ENCODE measurements around the gene NPVF. TPM values are rescaled to one million over a fixed set of nuclear protein-coding genes. Genes with fewer than 3 reads are reported as not detected.

NPVF gene
- total and polyA plus RNA-seq, 5 donors: not detected

- H3K4me3 ChIP-seq (ENCODE audit: low read length): no peak overlapping the region
- no peaks in the 10 kb centered on the region for H3K9me3 ChIP-seq (ENCODE audit: control insufficient read depth, low read length)
- DNase-seq (no peak), ATAC-seq (no peak)
- H3K4me1 ChIP-seq (ENCODE audit: control insufficient read depth, insufficient read depth, low read length): no peaks in the 10 kb centered on the region
- intact Hi-C loops (cut with DNase I): no loop called here
- H3K27ac ChIP-seq (ENCODE audit: low read length): no peak overlapping the region
- WGBS: 47% methylated on average over 4 of the region's 4 CpGs
- no peaks in the 10 kb centered on the region for H3K27me3 ChIP-seq (ENCODE audit: control insufficient read depth, insufficient read depth)
Measured at GRCh38 chr7:25234336-25234735, 6.0 kb upstream of the NPVF start.

GRCh38 chr7:25223206-25223605 lies 5.1 kb downstream of the NPVF start:
- H3K9me3 ChIP-seq (ENCODE audit: control insufficient read depth, low read length): no peaks in the 10 kb centered on the region
- no peak for DNase-seq
- ATAC-seq: no peak
- H3K4me3 ChIP-seq (ENCODE audit: low read length): no peak overlapping the region
- 89% methylated on average over 3 of the region's 3 CpGs for WGBS
- no peak overlapping the region for H3K27ac ChIP-seq (ENCODE audit: low read length)
- H3K4me1 ChIP-seq (ENCODE audit: control insufficient read depth, insufficient read depth, low read length): no peaks in the 10 kb centered on the region
- intact Hi-C loops (cut with DNase I): no loop called here
- H3K27me3 ChIP-seq (ENCODE audit: control insufficient read depth, insufficient read depth): no peaks in the 10 kb centered on the region

GRCh38 chr7:25222666-25223065 lies 5.6 kb downstream of the NPVF start:
- Histone ChIP-seq H3K4me1 (ENCODE audit: control insufficient read depth, insufficient read depth, low read length) (no peaks in the 10 kb centered on the region), H3K4me3 (ENCODE audit: low read length) (no peak overlapping the region), H3K9me3 (ENCODE audit: control insufficient read depth, low read length) (no peaks in the 10 kb centered on the region), H3K27me3 (ENCODE audit: control insufficient read depth, insufficient read depth) (no peaks in the 10 kb centered on the region), H3K27ac (ENCODE audit: low read length) (no peak overlapping the region)
- no peak for DNase-seq
- 84% methylated on average over 5 of the region's 5 CpGs for WGBS
- ATAC-seq: no peak
- intact Hi-C loops (cut with DNase I): no loop called here

- 93% methylated on average over 2 of the region's 2 CpGs for WGBS
- Histone ChIP-seq H3K4me1 (ENCODE audit: control insufficient read depth, insufficient read depth, low read length) (no peaks in the 10 kb centered on the region), H3K27me3 (ENCODE audit: control insufficient read depth, insufficient read depth) (no peaks in the 10 kb centered on the region), H3K9me3 (ENCODE audit: control insufficient read depth, low read length) (no peaks in the 10 kb centered on the region), H3K4me3 (ENCODE audit: low read length) (no peak overlapping the region), H3K27ac (ENCODE audit: low read length) (no peak overlapping the region)
- intact Hi-C loops (cut with DNase I): no loop called here
- DNase-seq (no peak), ATAC-seq (no peak)
Measured at GRCh38 chr7:25221009-25221408, 7.3 kb downstream of the NPVF start.

GRCh38 chr7:25218191-25218590 lies 10.1 kb downstream of the NPVF start:
- DNase-seq: no peak
- no peaks in the 10 kb centered on the region for H3K27me3 ChIP-seq (ENCODE audit: control insufficient read depth, insufficient read depth)
- intact Hi-C loops (cut with DNase I): no loop called here
- WGBS: 92% methylated on average over 3 of the region's 3 CpGs
- no peaks in the 10 kb centered on the region for H3K4me1 ChIP-seq (ENCODE audit: control insufficient read depth, insufficient read depth, low read length)
- H3K27ac ChIP-seq (ENCODE audit: low read length): no peak overlapping the region
- ATAC-seq: no peak
- H3K9me3 ChIP-seq (ENCODE audit: control insufficient read depth, low read length): no peaks in the 10 kb centered on the region
- no peak overlapping the region for H3K4me3 ChIP-seq (ENCODE audit: low read length)

GRCh38 chr7:25216837-25217236 lies 11.4 kb downstream of the NPVF start:
- Histone ChIP-seq H3K27ac (ENCODE audit: low read length) (no peak overlapping the region), H3K4me1 (ENCODE audit: control insufficient read depth, insufficient read depth, low read length) (no peaks in the 10 kb centered on the region), H3K9me3 (ENCODE audit: control insufficient read depth, low read length) (no peaks in the 10 kb centered on the region), H3K4me3 (ENCODE audit: low read length) (no peak overlapping the region), H3K27me3 (ENCODE audit: control insufficient read depth, insufficient read depth) (no peaks in the 10 kb centered on the region)
- 6% methylated on average over 2 of the region's 2 CpGs for WGBS
- ATAC-seq: peak in 1 of 2 donors; percentile 36
- no peak for DNase-seq
- intact Hi-C loops (cut with DNase I): no loop called here

- ATAC-seq (no peak), DNase-seq (no peak)
- WGBS: 62% methylated on average over 8 of the region's 8 CpGs
- Histone ChIP-seq H3K27ac (ENCODE audit: low read length) (no peak overlapping the region), H3K4me3 (ENCODE audit: low read length) (no peak overlapping the region), H3K4me1 (ENCODE audit: control insufficient read depth, insufficient read depth, low read length) (no peaks in the 10 kb centered on the region), H3K9me3 (ENCODE audit: control insufficient read depth, low read length) (no peaks in the 10 kb centered on the region), H3K27me3 (ENCODE audit: control insufficient read depth, insufficient read depth) (no peaks in the 10 kb centered on the region)
- intact Hi-C loops (cut with DNase I): no loop called here
Measured at GRCh38 chr7:25215694-25216335, 12.5 kb downstream of the NPVF start.

GRCh38 chr7:25208525-25209221 lies 19.6 kb downstream of the NPVF start:
- intact Hi-C loops (cut with DNase I): no loop called here
- 77% methylated on average over 1 of the region's 1 CpG for WGBS

GRCh38 chr7:25207887-25208286 lies 20.4 kb downstream of the NPVF start:
- Histone ChIP-seq H3K4me3 (ENCODE audit: low read length) (no peak overlapping the region), H3K9me3 (ENCODE audit: control insufficient read depth, low read length) (no peaks in the 10 kb centered on the region), H3K27me3 (ENCODE audit: control insufficient read depth, insufficient read depth) (no peaks in the 10 kb centered on the region), H3K4me1 (ENCODE audit: control insufficient read depth, insufficient read depth, low read length) (no peaks in the 10 kb centered on the region), H3K27ac (ENCODE audit: low read length) (no peak overlapping the region)
- ATAC-seq (no peak), DNase-seq (no peak)
- 87% methylated on average over 3 of the region's 3 CpGs for WGBS
- intact Hi-C loops (cut with DNase I): no loop called here

More at GRCh38 chr7:25208525-25209221, 19.6 kb downstream of the NPVF start:
- no peaks in the 10 kb centered on the region for H3K4me1 ChIP-seq (ENCODE audit: control insufficient read depth, insufficient read depth, low read length)
- H3K27me3 ChIP-seq (ENCODE audit: control insufficient read depth, insufficient read depth): no peaks in the 10 kb centered on the region
- ATAC-seq: no peak
- no peak overlapping the region for H3K4me3 ChIP-seq (ENCODE audit: low read length)
- DNase-seq: no peak
- no peak overlapping the region for H3K27ac ChIP-seq (ENCODE audit: low read length)
- H3K9me3 ChIP-seq (ENCODE audit: control insufficient read depth, low read length): no peaks in the 10 kb centered on the region

- WGBS: 81% methylated on average over 3 of the region's 3 CpGs
- intact Hi-C loops (cut with DNase I): no loop called here
- Histone ChIP-seq H3K4me3 (ENCODE audit: low read length) (no peak overlapping the region), H3K9me3 (ENCODE audit: control insufficient read depth, low read length) (no peaks in the 10 kb centered on the region), H3K27ac (ENCODE audit: low read length) (no peak overlapping the region), H3K4me1 (ENCODE audit: control insufficient read depth, insufficient read depth, low read length) (no peaks in the 10 kb centered on the region), H3K27me3 (ENCODE audit: control insufficient read depth, insufficient read depth) (no peaks in the 10 kb centered on the region)
- no peak for DNase-seq
- ATAC-seq: no peak
Measured at GRCh38 chr7:25206765-25207164, 21.5 kb downstream of the NPVF start.

- intact Hi-C loops (cut with DNase I): no loop called here
- H3K4me1 ChIP-seq (ENCODE audit: control insufficient read depth, insufficient read depth, low read length): no peaks in the 10 kb centered on the region
- no peak overlapping the region for H3K27ac ChIP-seq (ENCODE audit: low read length)
- ATAC-seq (peak in 1 of 2 donors; percentile 77), DNase-seq (no peak)
- no peaks in the 10 kb centered on the region for H3K27me3 ChIP-seq (ENCODE audit: control insufficient read depth, insufficient read depth)
- no peak overlapping the region for H3K4me3 ChIP-seq (ENCODE audit: low read length)
- 34% methylated on average over 5 of the region's 5 CpGs for WGBS
- no peaks in the 10 kb centered on the region for H3K9me3 ChIP-seq (ENCODE audit: control insufficient read depth, low read length)
Measured at GRCh38 chr7:25196132-25196896, 32.0 kb downstream of the NPVF start.

Data from right cardiac atrium (tissue), 5 donors.